H54 (cell line): ENCODE data around the gene B3GNT4.

Experiments
- DNase-seq: peaks from one replicate; pipeline ENCODE4 v3.0.0; 2011; ENCODE audit warnings: low spot score, mixed read lengths; ENCODE audit not compliant: insufficient read length
- FAIRE-seq: peaks from 3 replicates; lab custom pipeline; 2011; peaks lifted over from hg19 to GRCh38; lab: Jason Lieb, UNC
- POLR2A ChIP-seq: IDR thresholded peaks from 2 replicates; pipeline ENCODE4 v1.6.1; 2011; ENCODE audit warnings: low read depth, mild to moderate bottlenecking, low read length

B3GNT4 gene

GRCh38 chr12:122203301-122204166, at the start of gene B3GNT4:
B3GNT4 (plus strand) TSS chr12:122203709; CDS start chr12:122204619, 910 bp downstream.
- peak; percentile 56 for DNase-seq
- FAIRE-seq = no peak

GRCh38 chr12:122155705-122156104, 47.8 kb upstream of the B3GNT4 start:
- DNase-seq = no peak
- no peak for TF ChIP-seq POLR2A
- FAIRE-seq = no peak

More at GRCh38 chr12:122203301-122204166, at the start of gene B3GNT4:
- TF ChIP-seq POLR2A = peak; percentile 27

- no peak for DNase-seq
- FAIRE-seq = no peak
- no peak for TF ChIP-seq POLR2A
Observed at GRCh38 chr12:122158700-122159285, 44.7 kb upstream of the B3GNT4 start.

- DNase-seq (no peak), FAIRE-seq (no peak)
- TF ChIP-seq POLR2A = no peak
Observed at GRCh38 chr12:122159882-122160281, 43.6 kb upstream of the B3GNT4 start.

- no peak for TF ChIP-seq POLR2A
- DNase-seq (no peak), FAIRE-seq (no peak)
Observed at GRCh38 chr12:122160761-122161160, 42.7 kb upstream of the B3GNT4 start.

GRCh38 chr12:122161682-122162081, 41.8 kb upstream of the B3GNT4 start:
- no peak for FAIRE-seq
- TF ChIP-seq POLR2A = no peak
- DNase-seq = no peak

- no peak for FAIRE-seq
- no peak for TF ChIP-seq POLR2A
- DNase-seq = no peak
Observed at GRCh38 chr12:122162976-122163375, 40.5 kb upstream of the B3GNT4 start.

- no peak for DNase-seq
- FAIRE-seq = no peak
- TF ChIP-seq POLR2A = no peak
Observed at GRCh38 chr12:122166422-122167349, 36.8 kb upstream of the B3GNT4 start.

- FAIRE-seq (no peak), DNase-seq (no peak)
- TF ChIP-seq POLR2A = no peak
Observed at GRCh38 chr12:122167356-122167925, 36.1 kb upstream of the B3GNT4 start.

GRCh38 chr12:122168492-122168891, 35.0 kb upstream of the B3GNT4 start:
- DNase-seq = no peak
- no peak for FAIRE-seq
- TF ChIP-seq POLR2A = no peak

GRCh38 chr12:122171399-122171798, 32.1 kb upstream of the B3GNT4 start:
- no peak for FAIRE-seq
- no peak for TF ChIP-seq POLR2A
- DNase-seq = no peak

GRCh38 chr12:122172262-122172939, 31.1 kb upstream of the B3GNT4 start:
- no peak for TF ChIP-seq POLR2A
- DNase-seq (no peak), FAIRE-seq (no peak)
